HG02571 (cell line): ENCODE measurements around the gene ATF1.
"Not testable (repeated sequence)": the region's sequence is repeated elsewhere in the genome, so short reads cannot be mapped to it uniquely, and the experiment has no call there.

Experiments
- ATAC-seq: cut with Tn5 transposase; IDR thresholded peaks from one replicate; pipeline ENCODE4 v1.9.1; 2021; ENCODE audit warnings: mild to moderate bottlenecking, moderate library complexity; ENCODE audit not compliant: unreplicated experiment

The ATF1 gene

DNA sequence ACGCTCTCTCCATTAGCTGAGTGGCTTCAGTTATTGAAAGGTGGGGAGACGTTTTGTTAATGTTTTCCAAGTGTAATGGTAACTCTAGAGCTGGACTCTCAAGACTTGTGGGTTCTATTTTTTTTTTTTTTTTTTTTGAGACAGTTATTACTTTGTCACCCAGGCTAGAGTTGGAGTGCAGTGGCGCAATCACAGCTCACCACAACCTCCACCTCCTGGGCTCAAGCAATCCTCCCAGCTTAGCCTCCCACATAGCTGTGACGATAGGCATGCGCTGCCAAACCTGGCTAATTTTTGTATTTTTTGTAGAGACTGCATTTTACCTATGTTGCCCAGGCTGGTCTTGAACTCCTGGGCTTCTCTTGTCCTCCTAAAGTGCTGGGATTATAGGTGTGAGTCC lies 26.2 kb downstream of the ATF1 start:
- no peak for ATAC-seq

DNA sequence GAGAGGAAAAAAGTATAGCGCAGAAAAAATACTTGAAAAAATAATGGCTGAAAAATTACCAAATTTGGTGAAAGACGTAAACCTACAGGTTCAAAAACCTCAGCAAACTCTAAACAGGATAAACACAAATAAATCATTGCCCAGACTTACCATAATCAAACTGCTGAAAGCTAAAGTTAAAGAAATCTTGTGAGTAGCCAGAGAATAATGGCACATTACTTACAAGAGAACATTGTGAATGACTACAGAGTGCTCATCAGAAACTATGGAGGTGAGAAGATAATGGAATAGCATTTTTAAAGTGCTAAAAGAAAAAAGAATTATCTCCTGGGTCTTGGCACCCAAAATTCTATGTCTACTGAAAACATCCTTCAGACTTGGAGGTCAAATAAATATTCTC lies 36.0 kb downstream of the ATF1 start:
- ATAC-seq: no peak

DNA sequence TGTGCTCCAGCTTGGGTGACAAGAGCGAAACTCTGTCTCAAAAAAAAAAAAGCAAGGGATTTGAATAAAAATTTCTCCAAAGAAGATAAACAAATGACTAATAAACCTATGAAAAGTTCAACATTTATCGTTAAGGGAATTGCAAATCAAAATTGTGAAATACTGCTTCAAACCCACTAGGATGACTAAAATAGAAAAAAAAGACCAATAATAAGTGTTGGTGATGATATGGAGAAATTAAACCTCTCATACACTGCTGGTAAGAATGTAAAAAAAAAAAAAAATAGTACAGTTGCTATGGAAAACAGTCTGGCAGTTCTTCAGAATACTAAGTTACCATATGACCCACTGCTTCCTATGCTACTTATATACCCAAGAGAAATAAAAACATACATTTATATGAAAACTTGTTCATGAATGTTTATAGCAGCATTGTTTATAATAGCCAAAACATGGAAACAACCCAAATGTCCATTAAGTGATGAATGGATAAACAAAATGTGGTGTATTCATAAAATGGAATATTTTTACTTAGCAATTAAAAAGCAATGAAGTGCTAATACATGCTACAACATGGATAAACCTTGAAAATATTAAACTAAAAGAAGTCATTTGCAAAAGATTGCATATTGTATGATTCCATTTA lies 39.5 kb downstream of the ATF1 start:
- no peak for ATAC-seq

DNA sequence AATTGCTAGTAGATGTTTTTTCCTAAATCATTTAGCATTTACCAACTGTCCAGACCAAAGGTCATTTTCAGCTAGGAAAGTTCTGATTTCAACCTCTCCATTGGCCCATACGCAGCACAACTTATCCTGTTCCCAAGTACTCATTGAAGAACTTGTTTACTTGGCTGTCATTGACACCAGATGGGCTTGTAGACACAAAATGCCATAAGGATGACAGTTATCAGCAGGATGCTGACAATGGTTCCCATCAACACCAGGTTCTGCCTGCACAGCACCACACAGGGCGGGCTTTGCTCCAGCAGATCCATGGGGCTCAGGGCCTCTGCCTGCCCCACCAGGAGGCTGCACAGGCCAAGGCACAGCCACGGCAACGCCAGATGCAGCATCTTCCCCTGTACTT lies 42.3 kb downstream of the ATF1 start:
- ATAC-seq: no peak

DNA sequence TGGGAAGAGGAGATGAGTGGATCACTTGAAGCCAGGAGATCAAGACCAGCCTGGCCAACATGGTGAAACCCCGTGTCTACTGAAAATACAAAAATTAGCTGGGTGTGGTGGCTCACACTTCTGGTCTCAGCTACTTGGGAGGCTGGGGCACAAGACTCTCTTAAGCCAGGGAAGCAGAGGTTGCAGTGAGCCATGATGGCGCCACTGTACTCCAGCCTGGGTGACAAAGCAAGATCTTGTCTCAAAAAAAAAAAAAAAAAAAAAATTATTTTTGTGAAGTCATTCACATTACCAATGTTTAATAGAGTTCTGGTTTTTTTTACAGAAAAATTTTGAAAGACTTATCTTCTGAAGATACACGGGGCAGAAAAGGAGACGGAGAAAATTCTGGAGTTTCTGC lies 45.2 kb downstream of the ATF1 start:
- ATAC-seq: not testable (repeated sequence)

DNA sequence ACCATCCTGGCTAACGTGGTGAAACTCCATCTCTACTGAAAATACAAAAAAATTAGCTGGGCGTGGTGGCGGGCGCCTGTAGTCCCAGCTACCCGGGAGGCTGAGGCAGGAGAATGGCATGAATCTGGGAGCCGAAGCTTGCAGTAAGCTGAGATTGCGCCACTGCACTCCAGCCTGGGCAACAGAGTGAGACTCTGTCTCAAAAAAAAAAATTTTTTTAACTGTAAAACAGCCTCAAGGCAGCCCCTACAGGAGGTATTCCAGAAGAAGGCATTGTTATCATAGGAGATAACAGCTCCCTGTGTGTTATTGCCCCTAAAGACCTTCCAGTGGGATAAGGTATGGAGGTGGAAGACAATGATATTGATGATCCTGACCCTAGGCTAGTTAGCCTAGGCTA lies 51.0 kb downstream of the ATF1 start:
- ATAC-seq: not testable (repeated sequence)

DNA sequence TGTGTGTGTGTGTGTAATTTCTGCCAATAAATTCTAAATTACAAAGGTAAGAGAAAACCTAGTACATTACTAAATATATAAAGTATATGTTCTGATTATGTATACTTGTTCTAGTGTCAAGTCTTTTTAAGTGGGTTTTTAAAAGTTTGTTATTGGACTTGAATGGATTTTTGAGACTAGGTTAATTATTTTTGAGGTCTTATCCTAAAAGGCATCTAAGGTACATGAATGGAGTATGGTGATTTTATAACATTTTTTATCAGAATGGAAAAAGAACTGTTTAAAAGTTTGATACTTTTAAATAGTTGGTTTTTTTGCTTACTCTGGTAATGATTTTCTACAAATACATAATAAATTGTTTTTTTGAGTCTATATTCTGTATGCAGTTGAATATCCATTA lies 56.3 kb downstream of the ATF1 start:
- no peak for ATAC-seq

DNA sequence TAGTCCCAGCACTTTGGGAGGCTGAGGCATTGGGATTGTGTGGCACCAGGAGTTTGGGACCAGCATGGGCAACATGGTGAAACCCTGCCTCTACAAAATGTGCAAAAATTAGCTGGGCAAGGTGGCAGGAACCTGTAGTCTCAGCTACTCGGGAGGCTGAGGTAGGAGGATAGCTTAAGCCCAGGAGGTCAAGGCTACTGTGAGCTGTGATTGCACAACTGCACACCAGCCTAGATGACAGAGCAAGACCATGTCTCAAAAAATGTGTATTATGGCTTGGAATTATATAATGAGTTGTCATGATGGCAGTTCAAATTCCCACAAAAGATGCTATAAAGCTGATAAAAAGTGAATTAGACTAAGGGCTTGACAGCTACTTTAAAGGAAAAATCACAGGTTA lies 58.2 kb downstream of the ATF1 start:
- no peak for ATAC-seq

DNA sequence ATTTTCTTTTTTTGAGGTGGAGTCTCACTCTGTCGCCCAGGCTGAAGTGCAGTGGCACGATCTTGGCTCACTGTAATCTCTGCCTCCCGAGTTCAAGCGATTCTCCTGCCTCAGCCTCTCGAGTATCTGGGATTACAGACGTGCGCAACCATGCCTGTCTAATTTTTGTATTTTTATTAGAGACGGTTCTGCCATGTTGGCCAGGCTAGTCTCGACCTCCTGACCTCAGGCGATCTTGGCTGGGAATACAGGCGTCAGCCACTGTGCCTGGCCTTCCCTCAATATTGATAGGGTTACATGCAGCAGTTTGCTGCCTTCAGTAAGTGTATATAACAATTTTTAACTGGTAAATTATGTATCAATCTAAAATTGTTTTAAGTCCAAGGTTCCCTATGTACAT lies 59.8 kb downstream of the ATF1 start:
- ATAC-seq: not testable (repeated sequence)

DNA sequence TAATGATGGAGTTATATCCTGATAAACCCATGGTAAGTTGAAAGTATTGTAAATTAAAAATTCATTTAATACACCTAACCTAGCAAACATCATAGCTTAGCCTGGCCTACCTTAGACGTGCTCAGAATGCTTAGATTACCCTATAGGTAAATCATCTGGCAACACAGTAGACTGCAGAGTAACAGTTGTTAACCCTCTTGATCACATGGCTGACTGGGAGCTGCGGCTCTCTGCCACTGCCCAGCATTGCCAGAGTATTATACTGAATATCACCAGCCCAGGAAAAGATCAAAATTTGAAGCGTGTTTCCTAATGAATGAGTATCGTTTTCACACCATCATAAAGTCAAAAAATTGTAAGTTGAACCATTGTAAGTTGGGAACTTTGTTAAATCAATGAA lies 61.0 kb downstream of the ATF1 start:
- ATAC-seq: no peak

DNA sequence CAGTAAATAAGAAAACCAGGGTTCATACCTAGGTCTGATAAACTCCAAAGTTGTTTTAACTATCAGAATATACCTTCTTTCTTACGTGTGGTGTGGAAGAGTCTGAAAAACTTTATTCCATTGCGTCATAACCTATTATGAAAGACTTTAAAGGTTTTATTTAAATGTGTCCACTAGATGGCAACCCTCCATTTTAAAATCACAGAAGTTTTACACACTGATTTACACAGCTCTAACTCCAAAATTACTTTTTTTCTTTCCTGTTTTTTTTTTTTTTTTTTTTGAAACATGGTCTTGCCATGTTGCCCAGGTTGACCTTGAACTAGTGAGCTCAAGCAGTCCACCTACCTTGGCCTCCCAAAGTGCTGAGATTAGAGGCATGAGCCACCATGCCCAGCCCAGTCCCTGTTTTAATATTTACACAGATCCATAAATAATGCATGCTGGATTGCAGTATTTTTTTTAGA lies 61.5 kb downstream of the ATF1 start:
- no peak for ATAC-seq

DNA sequence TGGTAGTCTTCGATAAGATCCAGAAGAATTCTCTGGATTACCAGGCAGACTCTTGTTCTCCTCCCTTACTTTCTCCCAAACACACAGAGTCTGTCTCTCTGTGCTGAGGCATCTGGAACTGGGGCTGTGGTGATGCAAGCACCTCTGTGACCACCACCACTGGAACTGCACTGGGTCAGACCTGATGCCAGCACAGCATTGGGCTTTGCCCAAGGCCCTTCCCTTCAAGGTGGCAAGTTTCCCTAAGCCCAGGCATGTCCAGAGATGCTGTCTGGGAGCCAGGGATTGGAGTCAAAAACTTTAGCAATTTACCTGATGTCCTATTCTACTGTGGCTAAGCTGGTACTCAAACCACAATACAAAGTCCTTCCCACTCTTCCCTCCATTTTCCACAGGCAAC lies 64.2 kb downstream of the ATF1 start:
- ATAC-seq: no peak

DNA sequence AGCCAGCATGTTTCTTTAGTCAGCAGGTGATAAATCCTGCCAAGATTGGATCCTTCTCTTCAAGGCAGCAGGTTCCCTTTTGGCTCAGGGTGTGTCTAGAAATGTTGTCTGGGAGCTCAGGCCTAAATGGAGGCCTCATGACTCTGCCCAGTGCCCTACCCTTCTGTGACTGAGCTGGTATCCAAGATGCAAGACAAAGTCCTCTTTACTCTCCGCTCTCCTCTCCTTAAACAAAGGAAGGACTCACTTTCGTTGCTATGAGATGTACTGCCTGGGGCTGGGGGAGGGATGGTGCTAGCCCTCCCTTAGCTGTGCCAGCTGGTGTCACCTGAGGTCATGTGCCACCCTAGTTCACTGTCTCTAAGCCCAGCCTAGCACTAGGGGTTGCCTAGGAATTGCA lies 65.0 kb downstream of the ATF1 start:
- ATAC-seq: no peak

DNA sequence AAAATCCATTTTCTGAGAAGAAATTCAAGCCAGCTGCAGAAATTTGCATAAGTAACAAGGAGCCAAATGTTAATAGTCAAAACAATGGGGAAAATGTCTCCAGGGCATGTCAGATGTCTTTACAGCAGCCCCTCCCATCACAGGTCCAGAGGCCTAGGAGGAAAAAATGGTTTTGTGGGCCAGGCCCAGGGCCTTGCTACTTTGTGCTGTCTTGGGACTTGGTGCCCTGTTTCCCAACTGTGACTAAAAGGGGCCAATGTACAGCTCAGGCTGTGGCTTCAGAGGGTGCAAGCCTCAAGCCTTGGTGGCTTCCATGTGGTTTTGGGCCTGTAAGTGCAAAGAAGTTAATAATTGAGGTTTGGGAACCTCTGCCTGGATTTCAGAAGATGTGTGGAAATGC lies 69.9 kb downstream of the ATF1 start:
- not testable (repeated sequence) for ATAC-seq

DNA sequence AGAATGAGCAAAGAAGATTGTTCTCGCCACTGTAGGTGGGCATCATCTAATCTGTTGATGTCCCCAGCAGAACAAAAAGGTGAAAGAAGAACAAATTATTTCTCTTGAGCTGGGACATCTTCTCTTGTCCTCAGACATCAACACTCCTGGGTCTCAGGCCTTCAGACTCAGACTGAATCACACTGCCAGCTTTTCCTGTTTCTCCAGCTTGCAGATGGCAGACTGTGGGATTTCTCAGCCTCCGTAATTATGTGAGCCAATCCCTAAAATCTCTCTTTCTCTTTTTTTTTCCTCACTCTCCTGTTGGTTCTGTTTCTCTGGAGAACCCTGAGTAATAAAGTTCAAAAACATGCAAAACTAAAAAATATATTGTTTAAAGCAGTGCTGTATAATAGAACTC lies 75.1 kb downstream of the ATF1 start:
- ATAC-seq: no peak

DNA sequence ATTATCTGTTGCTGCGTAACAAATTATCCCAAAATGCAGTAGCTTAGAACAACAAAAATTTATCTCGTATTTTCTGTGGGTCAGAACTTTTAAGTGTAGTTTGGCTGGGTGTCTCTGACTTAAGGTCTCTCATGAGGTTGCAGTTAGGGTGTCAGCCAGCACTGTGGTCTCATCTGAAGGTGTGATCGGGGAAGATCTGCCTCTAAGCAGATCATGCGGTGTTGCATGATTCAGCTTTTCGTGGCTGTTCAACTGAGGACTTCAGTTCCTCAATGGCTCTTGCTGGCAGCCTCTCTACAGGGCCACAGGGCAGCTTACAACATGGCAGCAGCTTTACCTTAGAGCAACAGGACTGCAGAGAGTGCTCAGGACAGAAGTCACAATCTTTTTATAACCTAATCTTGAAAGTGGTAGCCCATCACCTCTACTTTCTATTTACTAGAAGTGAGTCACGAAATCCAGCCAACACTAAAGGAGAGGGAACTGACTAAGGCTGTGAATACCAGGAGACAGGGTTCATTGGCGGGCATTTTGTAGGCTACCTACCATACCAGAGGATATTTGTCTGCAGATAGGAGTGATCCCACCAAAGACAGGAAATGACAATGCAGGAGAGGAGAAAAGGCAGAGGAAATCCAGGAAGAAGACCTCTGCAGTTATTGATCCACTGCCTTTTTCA lies 77.0 kb downstream of the ATF1 start:
- ATAC-seq: no peak

DNA sequence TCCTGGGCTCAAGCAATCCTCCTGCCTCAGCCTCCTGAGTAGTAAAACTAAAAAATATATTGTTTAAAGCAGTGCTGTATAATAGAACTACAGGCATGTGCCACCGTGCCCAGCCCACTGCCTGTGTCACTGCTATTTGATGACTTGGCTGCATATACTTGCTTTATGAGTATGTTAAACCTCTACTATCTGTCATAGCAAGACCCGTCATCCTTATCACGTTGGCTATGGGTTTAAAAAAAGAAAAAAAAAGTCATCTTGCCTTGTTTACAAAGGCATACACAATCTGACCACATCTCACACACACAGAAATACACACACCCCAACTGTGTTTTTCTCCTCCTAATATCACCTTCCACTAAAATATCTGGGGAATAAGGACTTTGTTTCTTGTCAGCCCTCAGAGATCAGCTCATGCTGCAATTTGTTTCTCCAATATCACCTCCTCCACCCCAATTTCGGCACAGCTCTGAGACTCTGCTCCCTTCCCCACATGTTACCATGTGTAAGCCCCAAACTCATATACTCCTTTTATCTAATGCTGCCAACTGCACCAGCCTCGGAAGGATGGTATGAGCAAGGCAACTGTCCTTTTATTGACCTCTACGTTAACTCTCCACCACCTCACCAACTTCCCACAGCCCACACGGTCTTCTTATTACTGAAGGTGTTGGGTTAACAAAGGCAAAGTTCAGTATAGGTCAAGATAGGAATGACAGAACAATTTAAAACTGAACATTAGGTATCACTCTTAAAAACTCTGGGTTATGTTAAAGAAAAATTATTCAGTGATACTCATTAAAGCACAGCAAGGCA lies 78.0 kb downstream of the ATF1 start:
- ATAC-seq: no peak

DNA sequence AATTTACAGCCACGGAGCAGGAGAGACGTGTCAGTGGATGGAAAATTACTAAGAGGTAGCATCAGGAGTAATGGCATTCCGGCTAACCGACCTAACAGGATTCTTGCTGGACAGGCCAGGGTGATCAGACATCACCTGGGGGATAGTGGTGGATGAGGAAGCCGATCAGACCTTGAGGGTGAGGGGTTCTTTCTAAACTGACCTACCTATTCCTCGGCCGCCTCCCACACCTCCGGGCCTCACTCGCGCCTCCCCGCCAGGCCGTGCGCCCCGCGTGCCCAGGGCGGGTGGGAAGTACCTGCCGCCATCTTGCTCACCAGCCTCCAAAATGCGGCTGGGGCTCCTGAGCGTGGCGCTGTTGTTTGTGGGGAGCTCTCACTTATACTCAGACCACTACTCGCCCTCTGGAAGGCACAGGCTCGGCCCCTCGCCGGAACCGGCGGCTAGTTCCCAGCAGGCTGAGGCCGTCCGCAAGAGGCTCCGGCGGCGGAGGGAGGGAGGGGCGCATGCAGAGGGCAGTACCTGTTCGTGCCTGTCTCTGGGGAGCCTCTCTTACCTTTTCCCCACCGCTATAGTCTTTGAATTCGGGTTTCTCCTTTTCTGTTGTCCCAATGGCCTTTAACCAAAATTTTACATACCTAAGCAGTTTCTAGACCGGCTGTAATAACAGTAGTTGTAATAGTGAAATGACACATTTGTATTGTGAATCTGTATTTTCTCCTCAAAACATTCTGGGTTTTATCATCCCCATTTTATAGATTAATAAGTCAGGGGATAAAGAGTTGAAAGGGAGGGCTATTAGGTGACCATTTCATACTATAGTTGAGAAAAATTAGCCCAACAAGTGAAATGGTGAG lies 79.0 kb downstream of the ATF1 start, which contains the start of gene TMPRSS12:
Gene TMPRSS12, plus strand, starts transcription at position 290 of the 857 bp plus-strand sequence. Its CDS starts 39 bp downstream, at position 329.
- no peak for ATAC-seq

DNA sequence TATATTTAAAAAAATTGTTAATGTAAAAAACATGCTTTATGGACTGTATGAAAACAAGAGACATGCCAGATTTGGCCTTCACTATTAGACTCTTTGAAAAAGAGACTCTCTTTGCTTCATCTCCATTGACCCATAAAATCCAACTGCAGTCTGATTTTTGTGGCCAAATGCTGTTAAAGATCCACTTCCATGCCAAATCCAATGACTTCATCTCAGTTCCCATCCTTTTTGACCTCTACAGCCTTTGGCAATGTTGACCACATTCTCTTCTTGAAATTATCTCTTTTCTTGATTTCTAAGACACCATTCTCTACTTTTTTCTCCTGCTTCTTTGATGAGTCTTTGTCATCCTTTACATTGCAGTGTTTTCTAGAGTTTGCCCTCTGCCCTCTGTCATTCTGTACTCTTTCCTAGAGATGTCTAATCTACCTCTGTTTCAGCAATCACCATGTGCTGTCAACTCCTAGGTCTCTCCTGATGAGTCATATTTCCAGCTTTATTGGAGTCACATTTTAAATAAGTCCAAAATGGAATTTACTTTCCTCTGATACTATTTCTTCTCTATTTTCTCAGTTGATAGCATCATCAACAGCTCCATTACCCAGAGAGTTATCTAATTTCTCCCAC lies 81.2 kb downstream of the ATF1 start:
- ATAC-seq: no peak

DNA sequence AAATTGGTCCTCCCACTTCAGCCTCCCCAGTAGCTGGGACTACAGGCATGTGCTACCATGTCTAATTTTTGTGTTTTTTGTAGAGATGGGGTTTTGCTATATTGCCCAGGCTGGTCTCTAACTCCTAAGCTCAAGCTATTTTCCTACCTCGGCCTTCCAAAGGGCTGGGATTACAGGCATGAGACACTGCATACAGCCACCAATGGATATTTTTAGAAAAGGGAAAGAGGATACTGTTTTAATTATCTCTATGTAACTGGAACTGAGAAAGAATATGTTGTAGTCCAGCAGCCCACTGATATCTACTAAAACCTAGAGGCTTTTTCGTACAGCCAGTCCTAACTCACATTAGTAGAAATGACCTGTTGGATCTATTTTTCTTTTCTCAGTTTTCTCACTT lies 85.1 kb downstream of the ATF1 start:
- ATAC-seq: no peak
